Measurements from ENCODE around the gene GRPEL1. TPM values are rescaled to one million over a fixed set of nuclear protein-coding genes. Genes with fewer than 3 reads are reported as not detected.

GRPEL1 gene
- total and polyA plus RNA-seq, 2 of the 4 experiments (the other 2 are of a cell fraction): 33.0 to 33.9 TPM

GRCh38 chr4:7050481-7051143, 17.3 kb downstream of the GRPEL1 start:
- POLR2A ChIA-PET (ENCODE audit: unreplicated experiment): no interaction called here
- Histone ChIP-seq H3K9ac (ENCODE audit: low read depth, low read length) (no peak overlapping the region), H3K9me1 (ENCODE audit: insufficient read depth, low read length) (peaks cover 16% of the 10 kb centered on the region), H3K79me1 (ENCODE audit: low read depth in 1 of 2, low read length in 2 of 2) (peaks cover 27 to 86% of the 10 kb centered on the region in 2 experiments), H3K23ac (ENCODE audit: low read depth, low read length) (no peak overlapping the region), H2AFZ (replicated peaks; ENCODE audit: low read length, poor library complexity) (no peak overlapping the region), H3K27ac (ENCODE audit: insufficient read depth, low read length) (no peak overlapping the region), H3K56ac (ENCODE audit: extremely low read depth, insufficient read depth, low read length) (no peak overlapping the region), H3K14ac (replicated peaks; ENCODE audit: low read depth, low read length) (no peak overlapping the region), H2BK20ac (ENCODE audit: low read depth, low read length) (no peak overlapping the region), H2BK15ac (ENCODE audit: low read depth, low read length) (no peak overlapping the region), H3K4ac (ENCODE audit: low read depth, low read length) (no peak overlapping the region), H2BK5ac (ENCODE audit: low read depth, low read length, poor library complexity, severe bottlenecking) (no peak overlapping the region), H2AK9ac (replicated peaks; ENCODE audit: low read depth, low read length, poor library complexity) (no peak overlapping the region), H4K5ac (ENCODE audit: low read depth, low read length) (no peak overlapping the region), H3K4me3 (ENCODE audit: insufficient read depth, low read depth, low read length) (no peak overlapping the region), H4K20me1 (ENCODE audit: insufficient read depth, low read length) (peaks cover 79% of the 10 kb centered on the region), H2BK120ac (ENCODE audit: low read depth, low read length) (no peak overlapping the region), H3K4me2 (ENCODE audit: low read depth, low read length) (no peak overlapping the region), H3K36me3 (ENCODE audit: control insufficient read depth, insufficient read depth, low read length) (peaks cover 21% of the 10 kb centered on the region), H3K4me1 (ENCODE audit: control insufficient read depth, insufficient read depth, low read length) (peaks cover 3% of the 10 kb centered on the region; the same call in 1 of the 2 replicates), H4K8ac (ENCODE audit: low read depth in 2 of 2, low read length in 2 of 2) (no peak overlapping the region), H2AK5ac (ENCODE audit: low read depth, low read length) (no peak overlapping the region), H3K18ac (ENCODE audit: low read depth, low read length) (no peak overlapping the region), H3K9me3 (ENCODE audit: control insufficient read depth, insufficient read depth, low read length) (no peaks in the 10 kb centered on the region), H3K27me3 (ENCODE audit: control insufficient read depth, insufficient read depth, low read length) (no peaks in the 10 kb centered on the region), H4K91ac (ENCODE audit: insufficient read depth, low read depth, low read length) (no peak overlapping the region)
- TF ChIP-seq CHD1 (IDR thresholded peaks at IDR 0.05; ENCODE audit: low read depth, low read length) (no peak), FOS (IDR thresholded peaks at IDR 0.05; ENCODE audit: low read depth, low read length) (no peak), CEBPB (IDR thresholded peaks at IDR 0.05; ENCODE audit: low read depth, low read length) (no peak), RCOR1 (IDR thresholded peaks at IDR 0.05; ENCODE audit: insufficient replicate concordance, low read length) (no peak), RFX5 (IDR thresholded peaks at IDR 0.05; ENCODE audit: low read depth, low read length) (no peak), MXI1 (IDR thresholded peaks at IDR 0.05; ENCODE audit: borderline replicate concordance, low read depth, low read length) (no peak)
- CTCF ChIA-PET: no interaction called here
- 97% methylated on average over 12 of the region's 36 CpGs; no CpG with 5 or more reads in 1 of the 2 experiments for WGBS, 2 experiments (ENCODE audit: extremely low coverage in 2 of 2, insufficient read length in 1 of 2)
- no peak for DNase-seq
- in situ Hi-C loops (cut with MboI; ENCODE audit: low sequenced_read_pairs) (no loop called here), dilution Hi-C loops (cut with HindIII; ENCODE audit: low sequenced_read_pairs, unreplicated experiment) (no loop called here), intact Hi-C loops (cut with micrococcal nuclease) (no loop called here)
- no peak for ATAC-seq (ENCODE audit: low read depth)
- no TSS peak for BruUV-seq (replicated peaks)

All from IMR-90 (cell line).